ENCODE measurements around the gene AK6. TPM values are rescaled to one million over a fixed set of nuclear protein-coding genes. Genes with fewer than 3 reads are reported as not detected.
A peak's percentile ranks its signal among the peaks of the same experiment; 100 is the strongest.
"Not testable (repeated sequence)": the region's sequence is repeated elsewhere in the genome, so short reads cannot be mapped to it uniquely, and the experiment has no call there.

The AK6 gene
- total and polyA plus RNA-seq, 9 donors = 35.9 to 53.9 (median 44.3) TPM

GRCh38 chr5:69343083-69343482, 26.2 kb downstream of the AK6 start:
- Histone ChIP-seq H3K9me3 (replicated peaks; ENCODE audit: control insufficient read depth, low read depth, low read length) (no peaks in the 10 kb centered on the region), H3K4me1 (ENCODE audit: control insufficient read depth, insufficient read depth, low read length) (no peaks in the 10 kb centered on the region), H3K36me3 (ENCODE audit: control insufficient read depth, insufficient read depth, low read length) (no peaks in the 10 kb centered on the region), H3K27me3 (ENCODE audit: control insufficient read depth, insufficient read depth, low read length) (no peaks in the 10 kb centered on the region), H3K4me3 (ENCODE audit: low read length) (no peak overlapping the region), H3K27ac (ENCODE audit: low read length) (no peak overlapping the region)
- 67% methylated on average over 1 of the region's 1 CpG for WGBS (ENCODE audit: insufficient coverage)
- no peak for DNase-seq

GRCh38 chr5:69341520-69342161, 27.7 kb downstream of the AK6 start:
- no peaks in the 10 kb centered on the region for H3K4me1 ChIP-seq (ENCODE audit: control insufficient read depth, insufficient read depth, low read length)
- no peaks in the 10 kb centered on the region for H3K36me3 ChIP-seq (ENCODE audit: control insufficient read depth, insufficient read depth, low read length)
- no peaks in the 10 kb centered on the region for H3K9me3 ChIP-seq (replicated peaks; ENCODE audit: control insufficient read depth, low read depth, low read length)
- H3K4me3 ChIP-seq (ENCODE audit: low read length) = no peak overlapping the region
- WGBS (ENCODE audit: insufficient coverage) = 76% methylated on average over 3 of the region's 4 CpGs
- DNase-seq = no peak
- no peak overlapping the region for H3K27ac ChIP-seq (ENCODE audit: low read length)
- no peaks in the 10 kb centered on the region for H3K27me3 ChIP-seq (ENCODE audit: control insufficient read depth, insufficient read depth, low read length)

GRCh38 chr5:69335341-69335935, 33.9 kb downstream of the AK6 start:
- Histone ChIP-seq H3K9me3 (replicated peaks; ENCODE audit: control insufficient read depth, low read depth, low read length) (no peaks in the 10 kb centered on the region), H3K27me3 (ENCODE audit: control insufficient read depth, insufficient read depth, low read length) (no peaks in the 10 kb centered on the region), H3K4me1 (ENCODE audit: control insufficient read depth, insufficient read depth, low read length) (peaks cover 4% of the 10 kb centered on the region), H3K36me3 (ENCODE audit: control insufficient read depth, insufficient read depth, low read length) (no peaks in the 10 kb centered on the region), H3K27ac (ENCODE audit: low read length) (no peak overlapping the region), H3K4me3 (ENCODE audit: low read length) (no peak overlapping the region)
- no peak for DNase-seq
- WGBS (ENCODE audit: insufficient coverage) = 98% methylated on average over 6 of the region's 7 CpGs

GRCh38 chr5:69334793-69335268, 34.5 kb downstream of the AK6 start:
- Histone ChIP-seq H3K4me1 (ENCODE audit: control insufficient read depth, insufficient read depth, low read length) (peaks cover 4% of the 10 kb centered on the region), H3K4me3 (ENCODE audit: low read length) (no peak overlapping the region), H3K27ac (ENCODE audit: low read length) (no peak overlapping the region), H3K27me3 (ENCODE audit: control insufficient read depth, insufficient read depth, low read length) (no peaks in the 10 kb centered on the region), H3K9me3 (replicated peaks; ENCODE audit: control insufficient read depth, low read depth, low read length) (no peaks in the 10 kb centered on the region), H3K36me3 (ENCODE audit: control insufficient read depth, insufficient read depth, low read length) (no peaks in the 10 kb centered on the region)
- DNase-seq = peak; percentile 85
- 5% methylated on average over 14 of the region's 18 CpGs for WGBS (ENCODE audit: insufficient coverage)

- H3K4me1 ChIP-seq (ENCODE audit: control insufficient read depth, insufficient read depth, low read length); H3K4me3 ChIP-seq (ENCODE audit: low read length); H3K27me3 ChIP-seq (ENCODE audit: control insufficient read depth, insufficient read depth, low read length); DNase-seq; H3K9me3 ChIP-seq (replicated peaks; ENCODE audit: control insufficient read depth, low read depth, low read length); H3K36me3 ChIP-seq (ENCODE audit: control insufficient read depth, insufficient read depth, low read length); H3K27ac ChIP-seq (ENCODE audit: low read length): not testable (repeated sequence)
- 91% methylated on average over 20 of the region's 25 CpGs for WGBS (ENCODE audit: insufficient coverage)
These were observed 35.5 kb downstream of the AK6 start for GRCh38 chr5:69333668-69334315.

- DNase-seq = no peak
- Histone ChIP-seq H3K4me3 (ENCODE audit: low read length) (peak overlapping the region; percentile 64), H3K27me3 (ENCODE audit: control insufficient read depth, insufficient read depth, low read length) (no peaks in the 10 kb centered on the region), H3K36me3 (ENCODE audit: control insufficient read depth, insufficient read depth, low read length) (no peaks in the 10 kb centered on the region), H3K27ac (ENCODE audit: low read length) (peak overlapping the region; percentile 32), H3K4me1 (ENCODE audit: control insufficient read depth, insufficient read depth, low read length) (peaks cover 4% of the 10 kb centered on the region), H3K9me3 (replicated peaks; ENCODE audit: control insufficient read depth, low read depth, low read length) (no peaks in the 10 kb centered on the region)
- 59% methylated on average over 5 of the region's 11 CpGs for WGBS (ENCODE audit: insufficient coverage)
These were observed 37.5 kb downstream of the AK6 start for GRCh38 chr5:69331528-69332445.

GRCh38 chr5:69329905-69330489, 39.3 kb downstream of the AK6 start:
- Histone ChIP-seq H3K27me3 (ENCODE audit: control insufficient read depth, insufficient read depth, low read length) (no peaks in the 10 kb centered on the region), H3K27ac (ENCODE audit: low read length) (no peak overlapping the region), H3K4me1 (ENCODE audit: control insufficient read depth, insufficient read depth, low read length) (peaks cover 4% of the 10 kb centered on the region), H3K36me3 (ENCODE audit: control insufficient read depth, insufficient read depth, low read length) (no peaks in the 10 kb centered on the region), H3K9me3 (replicated peaks; ENCODE audit: control insufficient read depth, low read depth, low read length) (no peaks in the 10 kb centered on the region), H3K4me3 (ENCODE audit: low read length) (no peak overlapping the region)
- DNase-seq = no peak
- 97% methylated on average over 5 of the region's 9 CpGs for WGBS (ENCODE audit: insufficient coverage)

GRCh38 chr5:69326365-69326764, 43.0 kb downstream of the AK6 start:
- Histone ChIP-seq H3K27ac (ENCODE audit: low read length) (no peak overlapping the region), H3K36me3 (ENCODE audit: control insufficient read depth, insufficient read depth, low read length) (no peaks in the 10 kb centered on the region), H3K4me3 (ENCODE audit: low read length) (no peak overlapping the region), H3K4me1 (ENCODE audit: control insufficient read depth, insufficient read depth, low read length) (no peaks in the 10 kb centered on the region), H3K9me3 (replicated peaks; ENCODE audit: control insufficient read depth, low read depth, low read length) (no peaks in the 10 kb centered on the region), H3K27me3 (ENCODE audit: control insufficient read depth, insufficient read depth, low read length) (no peaks in the 10 kb centered on the region)
- DNase-seq = no peak
- WGBS (ENCODE audit: insufficient coverage) = no CpG with 5 or more reads among the region's 1 CpG

GRCh38 chr5:69317391-69317790, 51.9 kb downstream of the AK6 start:
- WGBS (ENCODE audit: insufficient coverage) = no CpG with 5 or more reads among the region's 4 CpGs
- no peak for DNase-seq
- Histone ChIP-seq H3K4me1 (ENCODE audit: control insufficient read depth, insufficient read depth, low read length) (no peaks in the 10 kb centered on the region), H3K27me3 (ENCODE audit: control insufficient read depth, insufficient read depth, low read length) (no peaks in the 10 kb centered on the region), H3K9me3 (replicated peaks; ENCODE audit: control insufficient read depth, low read depth, low read length) (no peaks in the 10 kb centered on the region), H3K4me3 (ENCODE audit: low read length) (no peak overlapping the region), H3K27ac (ENCODE audit: low read length) (no peak overlapping the region), H3K36me3 (ENCODE audit: control insufficient read depth, insufficient read depth, low read length) (no peaks in the 10 kb centered on the region)
